GM12878 (cell line): ENCODE measurements around the gene DOHH. TPM values are rescaled to one million over a fixed set of nuclear protein-coding genes. Genes with fewer than 3 reads are reported as not detected.

ENCODE experiments used
- ATAC-seq: fragments of 200-7000 bp; cut with Tn5 transposase; 3 replicates; pipeline ENCODE4 v1.9.1; 2020; ENCODE audit warnings: mild to moderate bottlenecking, moderate library complexity
- BruUV-seq: library from RNA; stranded (reverse); fragments of 400-500 nt; replicated peaks from 2 replicates; lab custom pipeline; 2021; lab: Mats Ljungman, UMichigan
- CTCF ChIA-PET: fragments of 300-600 bp; sonication (Branson Sonifier 250); formaldehyde crosslinking; extraction: SDS; loops from one replicate; lab custom pipeline; 2021; ENCODE audit warnings: inconsistent platforms; lab: Yijun Ruan, JAX
- POLR2A ChIA-PET: fragments of 350-600 bp; formaldehyde crosslinking; extraction: SDS; loops from one replicate; lab custom pipeline; 2021; ENCODE audit warnings: inconsistent platforms; lab: Charles Lee
- RAD21 ChIA-PET: fragments of 300-600 bp; sonication (Branson Sonifier 250); formaldehyde crosslinking; loops from one replicate; lab custom pipeline; 2023; ENCODE audit warnings: antibody characterized with exemption; ENCODE audit not compliant: unreplicated experiment; lab: Charles Lee
- SMC1A ChIA-PET: fragments of 300-600 bp; sonication (Branson Sonifier 250); formaldehyde crosslinking; loops from one replicate; lab custom pipeline; 2023; ENCODE audit not compliant: unreplicated experiment, uncharacterized antibody; lab: Charles Lee
- DNase-seq: peaks from one replicate; pipeline ENCODE4 v3.0.0-alpha.2; 2011; ENCODE audit warnings: low read depth, low spot score
- FAIRE-seq: peaks from 3 replicates; lab custom pipeline; 2011; peaks lifted over from hg19 to GRCh38; lab: Jason Lieb, UNC
- H2AFZ ChIP-seq: 2 replicates; pipeline ENCODE4 v1.6.0; 2011; ENCODE audit warnings: low read depth, low read length, control low read depth; ENCODE audit not compliant: control insufficient read depth
- H3K27ac ChIP-seq: 2 replicates; pipeline ENCODE4 v1.5.1; 2011; ENCODE audit warnings: control low read depth; ENCODE audit not compliant: control insufficient read depth, insufficient read depth
- H3K27me3 ChIP-seq, 2 experiments: replicated peaks in 1 of 2; 2 replicates each; pipeline versions ENCODE4 v1.6.0 to v1.6.1; 2011; ENCODE audit warnings: low read length in 1 of 2; ENCODE audit not compliant: control insufficient read depth in 2 of 2, insufficient read depth in 2 of 2
- H3K36me3 ChIP-seq, 2 experiments: 2 replicates each; pipeline ENCODE4 v1.5.1; 2011; ENCODE audit warnings: low read length in 1 of 2; ENCODE audit not compliant: control insufficient read depth in 2 of 2, insufficient read depth in 2 of 2
- H3K4me1 ChIP-seq: 2 replicates; pipeline ENCODE4 v1.6.1; 2011; ENCODE audit warnings: mild to moderate bottlenecking, low read length, moderate library complexity, mixed read lengths; ENCODE audit not compliant: control insufficient read depth, insufficient read depth
- H3K4me2 ChIP-seq: 2 replicates; pipeline ENCODE4 v1.6.0; 2011; ENCODE audit warnings: control low read depth; ENCODE audit not compliant: control insufficient read depth, insufficient read depth
- H3K4me3 ChIP-seq: fragments of 200-600 bp; sonication (generic); 2 replicates; pipeline ENCODE4 v1.5.1; 2016
- H3K79me2 ChIP-seq: 2 replicates; pipeline ENCODE4 v1.6.0; 2011; ENCODE audit warnings: low read length; ENCODE audit not compliant: control insufficient read depth, insufficient read depth
- H3K9ac ChIP-seq: 2 replicates; pipeline ENCODE4 v1.8.0; 2011; ENCODE audit warnings: low read length, control low read depth, mixed read lengths; ENCODE audit not compliant: control insufficient read depth, insufficient read depth
- H3K9me3 ChIP-seq: replicated peaks from 3 replicates; pipeline ENCODE4 v1.5.1; 2011; ENCODE audit warnings: mild to moderate bottlenecking, low read length; ENCODE audit not compliant: control insufficient read depth, insufficient read depth
- H4K20me1 ChIP-seq: 2 replicates; pipeline ENCODE4 v1.6.0; 2011; ENCODE audit not compliant: control insufficient read depth, insufficient read depth
- CREB1 ChIP-seq: IDR thresholded peaks from 2 replicates; pipeline ENCODE4 v1.6.1; 2012; ENCODE audit warnings: low read depth, mild to moderate bottlenecking, inconsistent platforms
- E4F1 ChIP-seq: fragments of 450-650 bp; IDR thresholded peaks from 2 replicates; pipeline ENCODE4 v1.6.1; 2018; ENCODE audit warnings: borderline replicate concordance, mild to moderate bottlenecking; ENCODE audit not compliant: partially characterized antibody
- FOXK2 ChIP-seq: fragments of 450-650 bp; IDR thresholded peaks from 2 replicates; pipeline ENCODE4 v1.6.1; 2017; ENCODE audit warnings: mild to moderate bottlenecking, moderate library complexity
- KDM1A ChIP-seq: fragments of 200-600 bp; sonication (generic); IDR thresholded peaks from 2 replicates; pipeline ENCODE4 v1.6.1; 2016; ENCODE audit warnings: borderline replicate concordance
- MYB ChIP-seq: fragments of 150-350 bp; IDR thresholded peaks from 2 replicates; pipeline ENCODE4 v1.6.1; 2014; ENCODE audit warnings: mild to moderate bottlenecking, low read depth, low read length, borderline replicate concordance
- MYC ChIP-seq: IDR thresholded peaks from 2 replicates; pipeline ENCODE4 v1.6.1; 2011; ENCODE audit warnings: mild to moderate bottlenecking, low read length, moderate library complexity, inconsistent platforms; ENCODE audit not compliant: insufficient read depth, insufficient replicate concordance, insufficient read length, severe bottlenecking
- PML ChIP-seq: IDR thresholded peaks from 2 replicates; pipeline ENCODE4 v1.6.1; 2012; ENCODE audit warnings: low read length, inconsistent platforms
- RCOR1 ChIP-seq: conservative IDR thresholded peaks from 2 replicates; pipeline ENCODE4 v1.6.1; 2012; ENCODE audit warnings: low read depth, low read length, improper control_type of control experiment
- SRF ChIP-seq, 2 experiments: IDR thresholded peaks; 2 replicates each; pipeline ENCODE4 v1.6.1; 2011; ENCODE audit warnings: low read depth in 2 of 2, low read length in 2 of 2, mild to moderate bottlenecking in 1 of 2, moderate library complexity in 1 of 2
- TCF3 ChIP-seq: IDR thresholded peaks from 2 replicates; pipeline ENCODE4 v1.6.1; 2012; ENCODE audit warnings: low read depth, mild to moderate bottlenecking, low read length, borderline replicate concordance; ENCODE audit not compliant: insufficient read depth
- ZNF592 ChIP-seq: fragments of 450-650 bp; IDR thresholded peaks from 2 replicates; pipeline ENCODE4 v1.6.1; 2017; ENCODE audit warnings: mild to moderate bottlenecking, moderate library complexity
- WGBS: methylation state at CpG from one replicate; pipeline ENCODE4 v1.1.6; 2016; ENCODE audit warnings: low lambda C conversion rate; ENCODE audit not compliant: insufficient replicate concordance, insufficient coverage; ENCODE audit errors: missing lambda C conversion rate; 5-methylcytosine and 5-hydroxymethylcytosine counted together
- in situ Hi-C: fragments of 300-500 bp; cut with MboI; formaldehyde crosslinking; loops from 9 replicates; pipeline ENCODE4 v1.14.3; 2018; ENCODE audit warnings: mixed read lengths
- intact Hi-C: fragments of 100-400 bp; cut with micrococcal nuclease; formaldehyde crosslinking; loops from one replicate; pipeline ENCODE4 v1.14.2; 2022; ENCODE audit not compliant: unreplicated experiment
- polyA plus RNA-seq, 11 experiments: library from polyadenylated mRNA; depleted of rRNA in 4 of 11; unstranded in 6 of 11; stranded (reverse) in 5 of 11; fragments of >200 nt; fragmentation: Nextera tagmentation in 4 of 11; fragmentation: Illumina TruSeq in 1 of 11; extraction: Ambion mirVana in 4 of 11; extraction: Trizol in 1 of 11; gene quantifications; 1 replicate in 1 of 11; 2 replicates in 10 of 11; pipeline versions ENCODE4 v1.2.1 to v1.2.3, GENCODE V29; 2011 to 2016; ENCODE audit warnings: inconsistent platforms in 2 of 11, missing spikeins in 2 of 11, low read depth in 1 of 11
- total RNA-seq, 4 experiments: library from RNA; depleted of rRNA in 3 of 4; stranded (reverse); fragments of >200 nt in 3 of 4; fragmentation: Illumina TruSeq in 1 of 4; extraction: Trizol in 1 of 4; gene quantifications; 2 replicates each; pipeline versions ENCODE4 v1.2.1 to v1.2.3, GENCODE V29; 2013 to 2021

The DOHH gene
- total and polyA plus RNA-seq, 10 of the 15 experiments (the other 5 are each of a cell fraction or from before 2014, with no cell fraction given): 0.11 to 28.6 (median 11.7) TPM

- Histone ChIP-seq H3K79me2 (peaks cover 5% of the 10 kb centered on the region), H4K20me1 (no peaks in the 10 kb centered on the region), H3K4me2 (no peak overlapping the region), H3K9me3 (no peaks in the 10 kb centered on the region), H3K9ac (no peak overlapping the region), H3K27ac (no peak overlapping the region), H3K4me1 (peaks cover 4% of the 10 kb centered on the region; the same call in 1 of the 2 replicates), H3K36me3 (peaks cover 3 to 18% of the 10 kb centered on the region in 2 experiments; a peak in 2 of 4 replicates), H3K27me3 (no peaks in the 10 kb centered on the region), H3K4me3 (no peak overlapping the region), H2AFZ (no peak overlapping the region)
- TF ChIP-seq CREB1 (no peak), SRF (IDR thresholded peaks at IDR 0.05; ENCODE audit: low read depth in 2 of 2, low read length in 2 of 2) (no peak), FOXK2 (no peak), E4F1 (no peak), MYC (no peak), MYB (no peak), RCOR1 (no peak), ZNF592 (no peak), KDM1A (no peak), PML (no peak), TCF3 (no peak)
- SMC1A ChIA-PET: interaction anchor here (0.6 kb wide), 1 partner anchor 35 kb away, joined by 3 read pairs; no protein-coding TSS in a partner anchor
- BruUV-seq: no TSS peak
- intact Hi-C loops (no loop called here), in situ Hi-C loops (no loop called here)
- no peak for ATAC-seq
- POLR2A ChIA-PET: no interaction called here
- no peak for DNase-seq
- no peak for FAIRE-seq
- WGBS: 89% methylated on average over 2 of the region's 2 CpGs
- CTCF ChIA-PET: interaction anchor here (0.6 kb wide), 1 partner anchor 90 kb away, joined by 3 read pairs; no protein-coding TSS in a partner anchor
- RAD21 ChIA-PET: no interaction called here
These were observed 18.2 kb upstream of the DOHH start for GRCh38 chr19:3518659-3519058.
